Measurements from ENCODE around the gene RAB40C. TPM values are rescaled to one million over a fixed set of nuclear protein-coding genes. Genes with fewer than 3 reads are reported as not detected.

RAB40C gene
- total RNA-seq, 1 donor from 2014 or later = 13.1 TPM

- Mint-ChIP-seq H3K27me3 (no peaks in the 10 kb centered on the region), H3K36me3 (ENCODE audit: low read depth) (no peaks in the 10 kb centered on the region), H3K4me1 (peaks cover 2% of the 10 kb centered on the region), H3K27ac (no peak overlapping the region), H3K9me3 (no peaks in the 10 kb centered on the region), H3K4me3 (no peak overlapping the region)
- intact Hi-C loops (cut with micrococcal nuclease) = no loop called here
- CTCF ChIA-PET = no interaction called here
- ATAC-seq (ENCODE audit: low read depth) = no peak
- DNase-seq = no peak
- no peak for TF ChIP-seq CTCF (IDR thresholded peaks at IDR 0.05)
- POLR2A ChIA-PET = no interaction called here
Measured at GRCh38 chr16:654034-654433, 64.2 kb downstream of the RAB40C start.

- TF ChIP-seq CTCF (IDR thresholded peaks at IDR 0.05) = no peak
- ChIA-PET CTCF (no interaction called here), POLR2A (interaction anchor here (0.6 kb wide), 1 partner anchor 164 kb away, joined by 8 read pairs; no protein-coding TSS in a partner anchor)
- Mint-ChIP-seq H3K36me3 (ENCODE audit: low read depth) (no peaks in the 10 kb centered on the region), H3K9me3 (no peaks in the 10 kb centered on the region), H3K4me3 (no peak overlapping the region), H3K4me1 (peaks cover 7% of the 10 kb centered on the region), H3K27me3 (no peaks in the 10 kb centered on the region), H3K27ac (no peak overlapping the region)
- no peak for DNase-seq
- intact Hi-C loops (cut with micrococcal nuclease) = no loop called here
- no peak for ATAC-seq (ENCODE audit: low read depth)
Measured at GRCh38 chr16:657487-657886, 67.6 kb downstream of the RAB40C start.

GRCh38 chr16:658679-659571 is 69.1 kb downstream of the RAB40C start:
- intact Hi-C loops (cut with micrococcal nuclease) = no loop called here
- no peaks in the 10 kb centered on the region for H3K27me3 Mint-ChIP-seq
- H3K4me3 Mint-ChIP-seq = no peak overlapping the region
- no peak for TF ChIP-seq CTCF (IDR thresholded peaks at IDR 0.05)
- H3K9me3 Mint-ChIP-seq = no peaks in the 10 kb centered on the region
- ChIA-PET POLR2A (interaction anchor here (1.0 to 1.9 kb wide), 2 partner anchors 10 to 23 kb away, joined by 3 to 11 read pairs; partner anchors contain the start of genes METTL26 and WDR90), CTCF (no interaction called here)
- no peak for ATAC-seq (ENCODE audit: low read depth)
- peaks cover 7% of the 10 kb centered on the region for H3K4me1 Mint-ChIP-seq
- H3K36me3 Mint-ChIP-seq (ENCODE audit: low read depth) = no peaks in the 10 kb centered on the region
- no peak for DNase-seq
- H3K27ac Mint-ChIP-seq = no peak overlapping the region

GRCh38 chr16:659618-660017 is 69.8 kb downstream of the RAB40C start:
- Mint-ChIP-seq H3K27ac (no peak overlapping the region), H3K36me3 (ENCODE audit: low read depth) (no peaks in the 10 kb centered on the region), H3K4me1 (peaks cover 7% of the 10 kb centered on the region), H3K4me3 (no peak overlapping the region), H3K9me3 (no peaks in the 10 kb centered on the region), H3K27me3 (no peaks in the 10 kb centered on the region)
- DNase-seq (no peak), ATAC-seq (ENCODE audit: low read depth) (no peak)
- POLR2A ChIA-PET = interaction anchor here (0.6 to 1.9 kb wide), 3 partner anchors 10 to 23 kb away, joined by 3 to 11 read pairs (median 6); partner anchors contain the start of genes METTL26 and WDR90
- CTCF ChIA-PET = no interaction called here
- intact Hi-C loops (cut with micrococcal nuclease) = loop anchor here (1.0 to 2.0 kb wide), 6 partner anchors 10 to 267 kb away; partner anchors contain the start of genes METTL26 and WDR90
- TF ChIP-seq CTCF (IDR thresholded peaks at IDR 0.05) = no peak

- peaks cover 7% of the 10 kb centered on the region for H3K4me1 Mint-ChIP-seq
- ChIA-PET CTCF (no interaction called here), POLR2A (interaction anchor here (0.6 to 1.9 kb wide), 3 partner anchors 20 to 24 kb away, joined by 4 to 11 read pairs (median 6); partner anchors contain the start of genes METTL26 and STUB1)
- no peak overlapping the region for H3K4me3 Mint-ChIP-seq
- ATAC-seq (ENCODE audit: low read depth) = no peak
- intact Hi-C loops (cut with micrococcal nuclease) = loop anchor here (1.0 to 2.0 kb wide), 6 partner anchors 11 to 267 kb away; partner anchors contain the start of genes METTL26 and WDR90
- H3K27ac Mint-ChIP-seq = no peak overlapping the region
- no peak for TF ChIP-seq CTCF (IDR thresholded peaks at IDR 0.05)
- no peaks in the 10 kb centered on the region for H3K36me3 Mint-ChIP-seq (ENCODE audit: low read depth)
- no peak for DNase-seq
- H3K27me3 Mint-ChIP-seq = no peaks in the 10 kb centered on the region
- H3K9me3 Mint-ChIP-seq = no peaks in the 10 kb centered on the region
Measured at GRCh38 chr16:660132-660458, 70.2 kb downstream of the RAB40C start.
